Heart left ventricle (tissue), 16 donors: ENCODE results near the gene CHST9. TPM values are rescaled to one million over a fixed set of nuclear protein-coding genes. Genes with fewer than 3 reads are reported as not detected.

Source experiments
- ATAC-seq, 4 donors: fragments of 200-7000 bp; cut with Tn5 transposase; one replicate each; pipeline ENCODE4 v1.9.1; 2020 to 2022; ENCODE audit warnings: moderate library complexity in 4 of 4, mild to moderate bottlenecking in 3 of 4, moderate number of reproducible peaks in 1 of 4
- DNase-seq, 5 donors: peaks; one replicate each; pipeline ENCODE4 v3.0.0-alpha.2; 2020
- H3K27ac ChIP-seq, 12 donors: fragments of 200-600 bp; sonication (generic) in 4 of 12; one replicate each; pipeline versions ENCODE4 v1.5.0 to v1.8.0; 2016 to 2022; ENCODE audit warnings: mild to moderate bottlenecking in 2 of 12
- H3K27me3 ChIP-seq, 9 donors: fragments of 200-600 bp; sonication (generic) in 2 of 9; one replicate each; pipeline versions ENCODE4 v1.5.1 to v1.8.0; 2016 to 2022; ENCODE audit warnings: mild to moderate bottlenecking in 3 of 9
- H3K36me3 ChIP-seq, 9 donors: fragments of 200-600 bp; sonication (generic) in 2 of 9; one replicate each; pipeline versions ENCODE4 v1.5.0 to v1.8.0; 2018 to 2022; ENCODE audit warnings: mild to moderate bottlenecking in 2 of 9
- H3K4me1 ChIP-seq, 12 donors: fragments of 200-600 bp; sonication (generic) in 4 of 12; one replicate each; pipeline versions ENCODE4 v1.5.0 to v1.8.0; 2016 to 2022; ENCODE audit warnings: mild to moderate bottlenecking in 3 of 12
- H3K4me3 ChIP-seq, 12 donors: fragments of 200-600 bp; sonication (generic) in 4 of 12; one replicate each; pipeline versions ENCODE4 v1.5.0 to v1.8.0; 2017 to 2022; ENCODE audit warnings: mild to moderate bottlenecking in 9 of 12, moderate library complexity in 4 of 12
- H3K9me3 ChIP-seq, 12 donors: fragments of 200-600 bp; sonication (generic) in 4 of 12; one replicate each; pipeline versions ENCODE4 v1.5.0 to v1.8.0; 2016 to 2022; ENCODE audit warnings: mild to moderate bottlenecking in 1 of 12
- CTCF ChIP-seq, 12 donors: fragments of 200-600 bp; sonication (generic) in 4 of 12; IDR thresholded peaks; one replicate each; pipeline versions ENCODE4 v1.5.0 to v1.8.0; 2018 to 2022; ENCODE audit warnings: antibody characterized with exemption in 12 of 12, mild to moderate bottlenecking in 5 of 12
- POLR2A ChIP-seq, 2 donors: fragments of 450-650 bp; IDR thresholded peaks; one replicate each; pipeline ENCODE4 v1.6.1; 2017; ENCODE audit warnings: antibody characterized with exemption in 2 of 2, mild to moderate bottlenecking in 2 of 2, moderate library complexity in 2 of 2
- WGBS, 4 donors: extraction: QIAGEN DNeasy Blood & Tissue Kit in 2 of 4; methylation state at CpG; one replicate each; pipeline versions ENCODE4 v1.1.5 to v1.1.7; 2013 to 2018; 5-methylcytosine and 5-hydroxymethylcytosine counted together
- intact Hi-C, 10 donors: fragments of 100-400 bp; cut with DNase I; formaldehyde crosslinking; loops; one replicate each; pipeline versions ENCODE4 v1.11.1 to v1.14.2; 2022
- polyA plus RNA-seq, 2 donors: library from polyadenylated mRNA; stranded (reverse); fragments of 200-250 nt; gene quantifications; one replicate each; pipeline ENCODE4 v1.2.3, GENCODE V29; 2013
- total RNA-seq, 9 donors: library from RNA; depleted of rRNA in 2 of 9; stranded (reverse); fragments of >200 nt in 2 of 9; fragmentation: NEBNext Ultra II Directional in 3 of 9; extraction: Animal tissue kit (Norgen Biotek cat#: 25700) in 3 of 9; gene quantifications; one replicate each; pipeline versions ENCODE4 v1.1.0 to v1.2.4, GENCODE V29; 2016 to 2023
- donor health status: ischemic (EF 13 %, LVEDD 7.1; RV severe dilation, severe dysfunction).
- donor health status: healthy with polysubstance abuse.
- donor health status: DM: no; HTN: yes; CAD: no.
- donor health status: DM: no; HTN: no; CAD: no.
- donor health status: ischemic (EF 25% LVEDD 6.9; RV normal size, moderate dysfunction).
- donor health status: ischemic (EF 25% LVEDD 5.7; RV mildly dilated, moderate dysfunction).
- donor health status: healthy.
- donor health status: DM: yes; HTN: yes; CAD: no.
- donor health status: ischemic (EF 35%, LVEDD 5.7; RV mildly dilated, moderate dysfunction).
- donor health status: nonischemic (EF 11% LVEDD 7.7; RV severe dilation, severe dysfunction).
- donor health status: DM: yes; HTN: yes; CAD: no.
- donor health status: PGD.
- donor health status: ischemic (EF 29% LVEDD 5.4; RV normal size, mild dysfunction).
- donor health status: nonischemic (EF 23%, LVEDD 6.1; RV moderate dilation, normal function).

The CHST9 gene
- total and polyA plus RNA-seq, 11 donors: 0.03 to 20.2 (median 4.1) TPM

- H3K4me3 ChIP-seq: no peak overlapping the region
- WGBS, 4 donors: 72 to 84% (median 81%) methylated on average over 2 of the region's 2 CpGs
- H3K9me3 ChIP-seq: peaks cover 0 to 11% (median 0%) of the 10 kb centered on the region in 12 donors
- intact Hi-C loops: no loop called here
- no peaks in the 10 kb centered on the region for H3K27me3 ChIP-seq
- TF ChIP-seq CTCF (IDR thresholded peaks at IDR 0.05): no peak
- no peak for TF ChIP-seq POLR2A (IDR thresholded peaks at IDR 0.05)
- ATAC-seq (no peak), DNase-seq (no peak)
- no peaks in the 10 kb centered on the region for H3K36me3 ChIP-seq
- H3K4me1 ChIP-seq: no peaks in the 10 kb centered on the region
- no peak overlapping the region for H3K27ac ChIP-seq
Observed at GRCh38 chr18:26992926-26993325, 192.2 kb downstream of the CHST9 start.

GRCh38 chr18:26989842-26990241 is 195.3 kb downstream of the CHST9 start:
- no peak overlapping the region for H3K27ac ChIP-seq
- peaks cover 0 to 11% (median 0%) of the 10 kb centered on the region in 12 donors for H3K9me3 ChIP-seq
- H3K4me3 ChIP-seq: no peak overlapping the region
- H3K27me3 ChIP-seq: no peaks in the 10 kb centered on the region
- H3K4me1 ChIP-seq: no peaks in the 10 kb centered on the region
- ATAC-seq: no peak
- DNase-seq: no peak
- TF ChIP-seq CTCF (IDR thresholded peaks at IDR 0.05) (no peak), POLR2A (IDR thresholded peaks at IDR 0.05) (no peak)
- H3K36me3 ChIP-seq: no peaks in the 10 kb centered on the region
- intact Hi-C loops: no loop called here

GRCh38 chr18:26981360-26982082 is 203.6 kb downstream of the CHST9 start:
- H3K4me1 ChIP-seq: no peaks in the 10 kb centered on the region
- H3K4me3 ChIP-seq: no peak overlapping the region
- no peaks in the 10 kb centered on the region for H3K36me3 ChIP-seq
- 56 to 66% (median 61%) methylated on average over 6 of the region's 6 CpGs for WGBS, 4 donors
- ATAC-seq (no peak), DNase-seq (no peak)
- H3K27me3 ChIP-seq: no peaks in the 10 kb centered on the region
- H3K9me3 ChIP-seq: no peaks in the 10 kb centered on the region
- TF ChIP-seq POLR2A (IDR thresholded peaks at IDR 0.05) (no peak), CTCF (IDR thresholded peaks at IDR 0.05) (no peak)
- no peak overlapping the region for H3K27ac ChIP-seq
- intact Hi-C loops: no loop called here

GRCh38 chr18:26978812-26979341 is 206.2 kb downstream of the CHST9 start:
- intact Hi-C loops: no loop called here
- Histone ChIP-seq H3K4me3 (no peak overlapping the region), H3K9me3 (no peaks in the 10 kb centered on the region), H3K36me3 (no peaks in the 10 kb centered on the region), H3K27ac (no peak overlapping the region), H3K27me3 (no peaks in the 10 kb centered on the region), H3K4me1 (no peaks in the 10 kb centered on the region)
- no peak for DNase-seq
- TF ChIP-seq CTCF (IDR thresholded peaks at IDR 0.05) (no peak), POLR2A (IDR thresholded peaks at IDR 0.05) (no peak)
- ATAC-seq: no peak
- 79 to 83% (median 80%) methylated on average over 4 of the region's 4 CpGs for WGBS, 4 donors
